ENCODE results near the gene FBP2.

DNA sequence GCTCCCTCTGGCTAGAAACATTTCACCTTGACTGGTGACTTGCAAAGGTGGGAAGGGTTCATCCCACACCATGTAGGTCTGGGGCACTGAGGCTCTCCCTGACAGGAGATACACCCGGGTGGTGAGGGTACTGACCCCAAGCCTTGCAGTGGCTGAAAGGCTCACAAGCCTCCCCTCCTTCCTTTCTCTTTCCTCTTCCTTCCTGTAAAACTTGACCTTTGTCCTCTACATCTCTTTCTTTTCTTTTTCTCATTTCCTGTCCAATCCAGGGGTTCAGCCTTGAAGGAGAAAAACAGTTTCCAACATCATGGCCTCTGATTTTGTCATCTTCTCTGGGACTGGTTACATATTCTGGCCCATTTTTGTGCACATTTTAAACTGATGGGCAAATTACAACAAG is 16.6 kb downstream of the FBP2 start:
- TF ChIP-seq MXI1 (IDR thresholded peaks at IDR 0.05; ENCODE audit: borderline replicate concordance, low read depth, low read length) = no peak
- TF ChIP-seq, protein P1, sequence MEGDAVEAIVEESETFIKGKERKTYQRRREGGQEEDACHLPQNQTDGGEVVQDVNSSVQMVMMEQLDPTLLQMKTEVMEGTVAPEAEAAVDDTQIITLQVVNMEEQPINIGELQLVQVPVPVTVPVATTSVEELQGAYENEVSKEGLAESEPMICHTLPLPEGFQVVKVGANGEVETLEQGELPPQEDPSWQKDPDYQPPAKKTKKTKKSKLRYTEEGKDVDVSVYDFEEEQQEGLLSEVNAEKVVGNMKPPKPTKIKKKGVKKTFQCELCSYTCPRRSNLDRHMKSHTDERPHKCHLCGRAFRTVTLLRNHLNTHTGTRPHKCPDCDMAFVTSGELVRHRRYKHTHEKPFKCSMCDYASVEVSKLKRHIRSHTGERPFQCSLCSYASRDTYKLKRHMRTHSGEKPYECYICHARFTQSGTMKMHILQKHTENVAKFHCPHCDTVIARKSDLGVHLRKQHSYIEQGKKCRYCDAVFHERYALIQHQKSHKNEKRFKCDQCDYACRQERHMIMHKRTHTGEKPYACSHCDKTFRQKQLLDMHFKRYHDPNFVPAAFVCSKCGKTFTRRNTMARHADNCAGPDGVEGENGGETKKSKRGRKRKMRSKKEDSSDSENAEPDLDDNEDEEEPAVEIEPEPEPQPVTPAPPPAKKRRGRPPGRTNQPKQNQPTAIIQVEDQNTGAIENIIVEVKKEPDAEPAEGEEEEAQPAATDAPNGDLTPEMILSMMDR (conservative IDR thresholded peaks at IDR 0.05; ENCODE audit: low read depth, low read length) = no peak
- no peak for TF ChIP-seq USF2 (IDR thresholded peaks at IDR 0.05; ENCODE audit: low read depth, low read length)
- no peak for TF ChIP-seq FOS (IDR thresholded peaks at IDR 0.05; ENCODE audit: low read depth, low read length)
- TF ChIP-seq POLR2A (IDR thresholded peaks at IDR 0.05; ENCODE audit: low read depth, low read length) = no peak
- no peak for TF ChIP-seq CEBPB (IDR thresholded peaks at IDR 0.05; ENCODE audit: low read depth, low read length)
- TF ChIP-seq RFX5 (IDR thresholded peaks at IDR 0.05; ENCODE audit: low read depth, low read length) = no peak

Data from IMR-90 (cell line).